Ramos (cell line): ENCODE results near the gene RPS6KA2.
"Not testable (repeated sequence)": the region's sequence is repeated elsewhere in the genome, so short reads cannot be mapped to it uniquely, and the experiment has no call there.

ENCODE experiments used
- in situ Hi-C: fragments of 300-500 bp; cut with MboI; formaldehyde crosslinking; loops from one replicate; pipeline ENCODE4 v1.14.3; 2022; ENCODE audit warnings: low sequenced_read_pairs; ENCODE audit not compliant: unreplicated experiment

RPS6KA2 gene

DNA sequence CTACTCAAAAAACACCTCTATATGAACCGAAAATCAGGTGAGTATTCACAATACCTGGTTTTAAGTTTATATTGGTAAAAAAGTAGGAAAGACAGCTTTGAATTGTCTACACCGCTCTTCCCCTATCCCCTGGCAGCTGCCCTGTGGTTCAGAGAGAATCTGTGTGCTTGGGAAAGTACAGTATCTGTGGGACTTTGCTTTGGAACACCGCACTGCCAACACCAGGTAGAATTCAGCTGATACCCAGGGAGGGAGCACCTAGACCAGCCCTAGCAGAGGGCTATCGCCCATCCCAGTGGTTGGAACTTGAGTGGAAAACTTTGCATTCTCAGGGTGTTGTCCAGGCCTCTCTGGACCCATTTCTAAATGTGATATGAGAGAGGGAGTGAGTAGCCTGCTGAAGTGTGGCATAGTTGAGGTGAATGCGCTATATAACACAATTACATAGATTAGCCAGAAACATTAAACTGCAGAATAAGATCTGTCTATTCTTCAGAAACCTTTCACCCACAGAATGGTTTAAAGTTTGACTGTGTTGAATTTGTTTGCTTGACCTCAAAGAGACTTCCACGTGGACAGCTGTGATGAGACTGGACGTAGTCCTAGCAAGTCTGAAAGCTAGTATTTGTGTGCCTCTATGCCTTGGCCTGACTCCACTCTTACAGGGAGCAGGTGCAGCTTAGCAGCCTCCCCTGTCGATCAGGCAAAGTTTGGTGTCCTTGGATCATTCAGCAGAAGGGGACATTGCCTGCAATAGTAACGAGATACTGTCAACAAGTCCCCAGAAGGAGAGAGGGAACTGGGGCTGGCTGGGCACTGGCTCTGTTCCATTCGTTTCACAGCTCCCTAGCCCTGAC, 232.8 kb downstream of the RPS6KA2 start:
- in situ Hi-C loops, result no loop called here

DNA sequence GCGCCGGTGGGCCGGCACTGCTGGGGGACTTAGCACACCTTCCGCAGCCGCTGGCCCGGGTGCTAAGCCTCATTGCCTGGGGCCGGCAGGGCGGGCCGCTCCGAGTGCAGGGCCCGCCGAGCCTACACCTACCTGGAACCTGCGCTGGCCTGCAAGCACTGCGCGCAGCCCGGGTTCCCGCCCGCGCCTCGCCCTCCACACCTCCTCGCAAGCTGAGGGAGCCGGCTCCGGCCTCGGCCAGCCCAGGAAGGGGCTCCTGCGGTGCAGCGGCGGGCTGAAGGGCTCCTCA, 233.6 kb downstream of the RPS6KA2 start:
- in situ Hi-C loops, result no loop called here

DNA sequence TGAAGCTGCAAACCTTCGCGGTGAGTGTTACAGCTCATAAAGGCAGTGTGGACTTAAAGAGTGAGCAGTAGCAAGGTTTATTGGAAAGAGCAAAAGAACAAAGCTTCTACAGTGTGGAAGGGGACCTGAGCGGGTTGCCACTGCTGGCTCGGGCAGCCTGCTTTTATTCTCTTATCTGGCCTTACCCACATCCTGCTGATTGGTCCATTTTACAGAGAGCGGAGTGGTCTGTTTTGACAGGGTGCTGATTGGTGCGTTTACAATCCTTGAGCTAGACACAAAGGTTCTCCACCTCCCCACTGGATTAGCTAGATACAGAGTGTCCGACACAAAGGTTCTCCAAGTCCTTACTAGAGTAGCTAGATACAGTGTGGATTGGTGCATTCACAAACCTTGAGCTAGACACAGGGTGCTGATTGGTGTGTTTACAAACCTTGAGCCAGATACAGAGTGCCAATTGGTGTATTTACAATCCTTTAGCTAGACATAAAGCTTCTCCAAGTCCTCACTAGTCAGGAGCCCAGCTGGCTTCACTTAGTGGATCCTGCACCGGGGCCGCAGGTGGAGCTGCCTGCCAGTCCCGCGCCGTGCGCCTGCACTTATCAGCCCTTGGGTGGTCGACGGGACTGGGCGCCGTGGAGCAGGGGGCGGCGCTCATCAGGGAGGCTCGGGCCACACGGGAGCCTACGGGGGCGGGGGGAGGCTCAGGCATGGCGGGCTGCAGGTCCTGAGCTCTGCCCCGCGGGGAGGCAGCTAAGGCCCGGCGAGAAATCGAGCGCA, 234.1 kb downstream of the RPS6KA2 start:
- in situ Hi-C loops, result not testable (repeated sequence)

DNA sequence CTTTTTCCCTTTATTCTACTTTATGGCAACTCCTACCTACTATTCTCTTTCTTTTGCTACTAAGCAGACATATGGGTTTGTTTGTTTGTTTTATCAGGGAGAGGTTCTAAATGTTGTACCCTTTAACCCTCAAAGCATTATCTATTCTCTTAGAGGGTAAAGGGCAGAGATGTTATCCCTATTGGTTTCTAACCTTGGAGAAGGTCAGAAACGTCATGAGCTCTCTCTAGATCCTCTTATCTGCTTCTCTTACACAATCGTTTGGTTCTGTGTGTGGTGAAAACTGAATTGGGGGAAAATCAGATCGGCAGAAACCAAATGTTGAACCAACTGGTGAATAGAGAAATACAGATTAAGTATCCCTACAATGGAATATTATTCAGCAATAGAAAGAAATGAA, 237.9 kb downstream of the RPS6KA2 start:
- in situ Hi-C loops, result no loop called here

DNA sequence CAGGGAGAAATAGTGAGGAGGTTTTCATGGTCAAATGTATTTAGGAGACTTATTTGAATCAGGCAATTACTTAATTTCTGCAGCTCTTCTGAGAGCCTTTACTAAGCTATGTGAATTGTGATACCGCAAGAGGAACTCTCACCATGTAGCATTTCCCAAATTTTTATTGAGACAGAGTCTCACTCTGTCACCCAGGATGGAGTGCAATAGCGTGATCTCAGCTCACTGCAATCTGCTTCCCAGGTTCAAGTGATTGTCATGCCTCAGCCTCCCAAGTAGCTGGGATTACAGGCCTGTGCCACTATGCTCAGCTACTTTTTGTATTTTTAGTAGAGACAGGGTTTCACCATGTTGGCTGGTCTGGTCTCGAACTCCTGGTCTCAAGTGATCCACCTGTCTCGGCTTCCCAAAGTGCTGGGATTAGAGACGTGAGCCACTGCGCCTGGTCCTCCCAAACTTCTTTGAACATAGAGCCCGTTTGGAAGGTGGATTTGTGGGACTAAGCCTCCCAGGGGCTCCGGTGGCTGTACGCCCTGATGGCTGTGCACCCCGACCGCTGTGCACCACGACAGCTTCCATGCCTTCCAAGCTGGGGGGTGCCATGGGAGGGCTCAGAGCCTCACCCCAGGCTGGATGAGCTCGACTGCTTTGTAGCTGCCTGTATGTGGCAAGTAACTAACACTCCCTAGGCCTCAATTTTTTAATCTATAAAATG, 238.6 kb downstream of the RPS6KA2 start:
- in situ Hi-C loops, result no loop called here

DNA sequence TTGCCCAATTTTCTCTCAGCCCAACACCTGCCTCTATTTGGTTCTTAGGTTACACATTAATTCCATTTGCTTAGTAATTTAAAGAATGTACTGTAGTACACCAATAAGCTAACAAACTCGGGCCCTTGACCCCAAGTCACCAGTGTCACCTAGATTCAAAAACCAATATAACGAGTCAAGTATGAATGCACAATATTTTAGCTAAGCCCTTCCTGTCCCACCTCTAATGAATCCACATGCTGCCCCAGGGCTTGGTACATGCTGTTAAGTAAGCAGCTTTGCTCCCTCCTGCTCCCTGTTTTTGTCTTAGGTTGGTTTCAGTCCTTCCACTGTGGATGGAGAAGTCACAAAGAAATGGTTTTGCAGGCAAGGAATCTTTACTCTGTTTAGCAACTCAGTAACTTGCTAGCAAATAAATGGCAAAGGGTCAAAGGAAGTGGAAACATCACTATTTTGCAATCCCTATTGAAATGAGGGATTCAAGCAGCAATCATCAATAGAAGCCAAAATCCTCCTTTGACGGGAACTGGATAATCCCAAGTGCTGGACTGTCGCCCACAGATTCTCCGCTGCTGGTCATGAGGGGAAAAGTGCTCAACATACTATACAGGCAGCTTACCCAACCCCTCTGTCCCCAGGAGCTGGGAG, 239.3 kb downstream of the RPS6KA2 start:
- in situ Hi-C loops, result no loop called here

DNA sequence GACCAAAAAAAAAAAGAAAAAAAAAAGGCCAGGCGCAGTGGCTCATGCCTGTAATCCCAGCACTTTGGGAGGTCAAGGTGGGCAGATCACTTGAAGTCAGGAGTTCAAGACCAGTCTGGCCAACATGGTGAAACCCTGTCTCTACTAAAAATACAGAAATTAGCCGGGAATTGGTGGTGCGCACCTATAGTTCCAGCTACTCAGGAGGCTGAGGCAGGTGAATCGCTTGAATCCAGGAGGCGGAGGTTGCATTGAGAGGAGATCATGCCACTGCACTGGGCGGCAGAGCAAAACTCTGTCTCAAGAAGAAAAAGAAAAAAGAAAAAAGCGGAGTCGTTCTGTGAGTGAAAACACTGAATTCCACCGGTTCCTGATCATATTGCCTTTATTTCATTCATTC, 240.0 kb downstream of the RPS6KA2 start:
- in situ Hi-C loops, result not testable (repeated sequence)

DNA sequence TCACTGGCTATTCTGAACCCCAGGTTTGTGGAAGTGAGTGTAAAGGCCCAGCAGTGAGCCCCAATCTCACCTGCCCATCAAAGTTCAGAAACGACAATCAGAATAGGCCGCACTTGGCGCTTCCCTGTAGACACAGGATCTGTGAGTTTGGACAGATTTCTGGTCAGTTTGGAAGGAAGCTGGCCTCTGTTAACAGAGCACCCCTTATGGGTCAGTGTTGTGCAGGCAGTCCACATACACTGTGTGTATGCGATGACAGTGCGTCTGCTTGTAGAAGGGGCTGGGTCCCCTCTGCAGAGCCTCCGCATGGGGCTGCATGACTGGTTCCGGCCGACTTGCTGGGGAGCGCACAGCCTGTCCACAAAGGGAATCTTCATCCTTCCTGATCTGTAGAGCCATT, 240.9 kb downstream of the RPS6KA2 start:
- in situ Hi-C loops, result no loop called here

DNA sequence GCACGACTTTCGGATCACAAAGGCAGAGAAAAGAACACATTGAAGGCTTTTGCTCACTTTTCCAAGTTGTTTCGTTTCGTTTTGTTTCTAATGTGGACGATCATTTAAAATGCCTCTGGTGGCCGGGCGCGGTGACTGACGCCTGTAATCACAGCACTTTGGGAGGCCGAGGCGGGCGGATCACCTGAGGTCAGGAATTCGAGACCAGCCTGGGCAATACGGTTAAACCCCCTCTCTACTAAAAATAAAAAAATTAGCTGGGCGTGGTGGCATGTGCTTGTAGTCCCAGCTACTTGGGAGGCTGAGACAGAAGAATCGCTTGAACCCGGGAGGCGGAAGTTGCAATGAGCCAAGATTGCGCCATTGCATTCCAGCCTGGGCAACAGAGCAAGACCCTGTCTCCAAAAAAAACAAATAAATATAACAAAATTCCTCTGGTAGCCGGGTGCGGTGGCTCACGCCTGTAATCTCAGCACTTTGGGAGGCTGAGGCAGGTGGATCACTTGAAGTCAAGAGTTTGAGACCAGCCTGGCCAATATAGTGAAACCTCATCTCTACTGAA, 243.2 kb downstream of the RPS6KA2 start:
- in situ Hi-C loops, result not testable (repeated sequence)

DNA sequence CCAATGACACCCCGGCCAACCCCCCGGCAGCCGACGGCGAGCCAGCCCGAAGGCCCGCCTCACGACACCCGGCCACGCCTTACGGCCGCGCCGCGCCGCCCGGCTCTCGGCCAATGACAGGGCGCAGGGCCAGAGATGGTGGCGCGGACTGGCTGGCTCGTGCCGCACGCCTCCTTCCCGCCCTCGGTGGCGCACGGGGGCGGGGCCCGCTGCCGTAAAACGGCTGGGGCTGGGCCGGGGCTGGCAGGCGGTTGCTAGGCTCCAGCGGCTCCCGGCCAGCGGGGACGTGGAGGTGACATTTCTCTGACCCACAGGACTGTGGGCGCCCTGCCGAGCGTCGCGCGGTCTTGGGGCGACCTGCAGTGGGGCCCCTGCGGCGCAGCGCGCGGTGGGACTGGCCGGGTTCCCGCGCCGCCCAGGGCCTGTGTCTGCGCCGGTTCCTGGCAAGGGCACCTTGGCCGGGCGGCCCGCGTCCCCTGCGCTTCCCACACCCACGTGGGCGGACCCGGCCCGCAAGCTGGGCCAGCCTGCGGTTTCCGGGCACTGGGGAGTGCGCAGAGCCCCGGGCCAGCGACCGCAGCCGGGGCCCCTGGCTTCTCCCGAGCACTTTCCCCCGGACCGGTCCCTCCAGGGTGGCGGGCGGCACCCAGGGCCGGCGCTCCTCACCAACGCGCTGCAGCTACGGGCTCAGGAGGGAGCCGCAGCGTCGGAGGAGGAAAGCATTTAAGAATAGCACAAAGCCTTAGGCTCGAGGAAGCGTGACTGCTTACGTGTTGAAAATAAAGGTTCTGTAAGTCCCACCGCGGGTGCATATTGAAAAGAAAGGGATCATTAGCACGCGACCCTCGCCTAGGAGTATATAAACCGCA, 243.9 kb downstream of the RPS6KA2 start, which contains the start of gene MPC1:
MPC1 (minus strand) TSS at position 8 of the 869 bp plus-strand sequence. CDS start 64 bp downstream, outside the sequence.
- in situ Hi-C loops, result no loop called here

DNA sequence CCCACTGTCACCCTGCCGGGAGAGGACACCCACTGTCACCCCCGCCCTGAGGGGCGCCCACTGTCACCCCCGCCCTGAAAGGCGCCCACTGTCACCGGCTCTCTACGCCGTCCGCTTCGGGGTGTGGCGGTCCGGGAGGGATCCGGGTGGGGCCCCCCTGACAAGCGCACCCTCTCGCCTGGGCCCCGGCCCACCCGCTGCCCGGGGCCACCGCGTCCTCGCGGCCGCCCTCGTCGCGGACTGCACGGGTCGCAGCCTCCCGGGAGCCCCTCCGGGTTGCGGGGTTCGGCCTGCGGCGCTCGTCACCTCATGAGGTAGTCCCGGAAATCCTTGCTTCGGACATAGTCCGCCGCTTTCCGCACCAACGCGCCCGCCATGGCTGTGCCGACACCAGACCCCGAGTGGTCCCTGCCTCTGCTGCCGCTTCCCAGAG, 244.5 kb downstream of the RPS6KA2 start:
- in situ Hi-C loops, result no loop called here

DNA sequence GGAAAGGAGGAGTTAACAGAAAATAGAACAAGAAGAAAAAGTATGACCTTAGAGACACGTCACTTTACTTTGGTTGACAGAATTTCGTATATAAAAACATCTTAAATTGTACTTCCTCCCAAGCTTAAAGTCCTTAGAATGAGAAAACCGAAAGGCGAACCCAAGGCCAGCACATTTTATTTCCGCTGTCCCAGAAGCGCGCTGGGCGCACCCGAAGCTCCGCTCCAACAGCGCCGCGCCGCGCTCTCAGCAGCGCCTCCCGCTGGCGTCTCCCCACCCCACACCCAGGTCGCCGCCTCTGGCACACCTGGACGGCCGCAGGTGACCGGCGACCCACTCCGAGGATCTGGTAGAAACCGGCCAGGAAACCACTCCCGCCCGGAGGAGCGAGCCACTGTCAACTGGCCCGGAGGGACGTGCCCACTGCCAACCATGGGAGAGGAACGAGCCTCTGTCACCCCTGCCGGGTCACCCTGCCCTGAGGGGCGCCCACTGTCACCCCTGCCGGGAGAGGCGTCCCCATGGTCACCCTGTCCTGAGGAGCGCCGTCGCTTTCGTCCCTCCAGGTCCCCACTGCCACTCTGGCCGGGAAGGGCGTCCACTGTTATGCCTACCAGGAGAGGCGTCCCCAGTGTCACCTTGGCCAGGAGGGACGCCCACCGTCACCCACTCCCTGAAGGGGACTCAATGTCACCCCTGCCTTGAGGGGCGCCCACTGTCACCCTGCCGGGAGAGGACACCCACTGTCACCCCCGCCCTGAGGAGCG, 245.1 kb downstream of the RPS6KA2 start:
- in situ Hi-C loops, result no loop called here

DNA sequence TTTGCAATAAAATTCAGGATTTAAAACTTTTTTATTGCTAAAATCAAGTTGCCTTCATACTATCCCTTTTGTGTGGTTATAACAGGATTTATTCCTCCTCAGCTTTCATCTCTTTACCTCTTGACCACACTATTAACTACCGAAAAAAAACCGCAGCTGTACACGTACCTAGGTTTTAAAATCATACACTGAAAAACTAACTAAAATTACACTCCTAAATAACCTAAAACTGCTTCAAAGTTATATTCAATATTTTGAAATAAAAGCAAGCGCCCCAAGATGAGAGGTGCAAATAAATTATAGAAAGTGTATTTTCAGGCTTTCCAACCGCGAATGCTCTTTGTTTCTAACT, 245.7 kb downstream of the RPS6KA2 start:
- in situ Hi-C loops, result no loop called here

DNA sequence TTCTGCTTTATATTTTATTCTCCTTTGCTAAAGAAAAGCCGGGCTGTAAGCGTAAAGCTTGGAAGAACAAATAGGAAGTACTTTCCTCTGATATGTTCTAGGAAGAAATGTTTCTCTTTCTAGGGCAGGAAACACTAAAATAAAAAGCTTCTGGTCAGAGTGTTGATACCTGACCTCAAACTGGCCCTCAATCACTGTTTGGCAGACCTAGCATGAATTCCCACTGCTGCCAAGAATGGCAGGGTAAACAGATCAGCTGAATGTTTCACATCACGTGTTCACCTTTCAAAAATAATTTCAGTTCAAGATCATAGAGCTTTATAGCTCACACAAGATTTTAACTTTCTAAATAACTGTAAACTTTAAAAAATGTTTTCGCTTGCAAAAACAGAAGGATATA, 247.3 kb downstream of the RPS6KA2 start:
- in situ Hi-C loops, result no loop called here

DNA sequence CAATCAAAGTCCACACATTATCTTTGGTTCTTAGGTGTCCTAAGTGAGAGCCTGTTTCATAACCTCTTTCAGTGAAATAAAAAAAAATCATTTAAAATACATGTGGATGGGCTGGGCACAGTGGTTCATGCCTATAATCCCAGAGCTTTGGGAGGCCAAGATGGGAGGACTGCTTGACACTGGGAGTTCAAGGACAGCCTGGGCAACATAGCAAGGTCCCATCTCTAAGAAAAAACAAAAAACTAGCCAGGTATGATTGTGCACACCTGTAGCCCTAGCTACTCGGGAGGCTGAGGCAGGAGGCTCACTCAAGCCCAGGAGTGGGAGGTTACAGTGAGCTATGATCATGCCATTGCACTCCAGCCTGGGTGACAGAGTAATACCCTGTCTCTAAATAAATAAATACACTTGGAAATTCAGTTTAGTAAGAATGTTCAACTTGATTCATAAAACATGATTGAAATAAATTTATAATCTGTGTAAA, 247.9 kb downstream of the RPS6KA2 start:
- in situ Hi-C loops, result no loop called here

DNA sequence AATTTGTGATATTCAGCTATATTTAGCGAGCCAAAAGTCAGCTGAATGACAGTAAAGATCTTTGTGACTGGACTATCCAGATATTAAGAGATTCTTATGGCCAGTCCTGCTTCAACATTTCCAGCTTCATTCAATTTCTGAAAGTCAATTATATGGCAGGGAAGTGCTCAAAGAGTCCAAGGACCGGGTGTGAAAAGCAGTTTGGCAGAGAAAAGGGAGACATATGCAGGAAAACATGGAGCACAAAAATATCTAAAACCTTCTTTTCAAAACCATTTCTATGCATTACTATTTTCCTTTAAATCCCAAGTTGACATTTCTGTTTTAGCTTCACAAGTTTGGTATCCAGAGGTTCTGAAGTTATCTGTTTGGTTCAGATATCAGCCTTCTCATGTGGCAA, 249.3 kb downstream of the RPS6KA2 start:
- in situ Hi-C loops, result no loop called here

DNA sequence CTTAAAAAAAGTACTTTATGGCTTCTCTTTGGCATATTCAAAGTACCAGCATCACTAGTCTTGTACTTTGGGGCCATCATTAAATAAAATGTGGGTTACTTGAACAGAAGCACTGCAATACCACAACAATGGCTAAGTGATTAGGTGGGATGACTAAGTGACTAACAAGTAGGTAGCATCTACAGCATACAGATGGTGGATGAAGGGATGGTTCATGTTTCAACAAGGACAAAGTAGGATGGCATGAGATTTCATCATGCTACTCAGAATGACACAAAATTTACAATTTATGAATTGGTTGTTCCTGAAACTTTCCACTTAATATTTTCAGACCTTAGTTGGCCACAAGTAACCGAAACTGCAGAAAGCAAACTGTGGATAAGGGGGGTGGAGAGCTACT, 252.0 kb downstream of the RPS6KA2 start:
- in situ Hi-C loops, result no loop called here

DNA sequence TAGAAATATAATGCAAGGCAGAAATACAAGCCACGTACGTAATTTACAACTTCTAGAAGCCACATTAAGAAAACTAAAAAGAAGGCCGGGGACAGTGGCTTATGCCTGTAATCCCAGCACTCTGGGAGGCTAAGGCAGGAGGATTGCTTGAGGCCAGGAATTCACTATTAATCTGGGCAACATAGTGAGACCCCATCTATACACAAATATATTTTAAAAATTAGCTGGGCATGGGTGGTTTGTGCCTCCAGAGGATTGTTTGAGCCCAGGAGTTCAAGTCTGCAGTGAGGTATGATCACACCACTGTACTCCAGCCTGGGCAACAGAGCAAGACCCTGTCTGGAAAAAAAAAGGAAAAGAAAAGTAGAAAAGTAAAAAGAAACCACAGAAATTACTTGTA, 256.6 kb downstream of the RPS6KA2 start:
- in situ Hi-C loops, result no loop called here
